K562 (cell line): ENCODE results near the gene GAB4.

Experiments used
- CC2D1A ChIP-seq: fragments of 450-650 bp; IDR thresholded peaks from 2 replicates; pipeline ENCODE4 v1.6.1; 2017; ENCODE audit warnings: mild to moderate bottlenecking
- CTCF ChIP-seq, 3 experiments: IDR thresholded peaks in 2 of 3; conservative IDR thresholded peaks in 1 of 3; 2 replicates each; pipeline ENCODE4 v1.5.1; 2011 to 2012; ENCODE audit warnings: low read length in 3 of 3, mild to moderate bottlenecking in 3 of 3, control low read depth in 2 of 3, improper control_type of control experiment in 1 of 3, inconsistent platforms in 1 of 3, low read depth in 1 of 3, mixed read lengths in 1 of 3, moderate library complexity in 1 of 3; ENCODE audit not compliant: insufficient read depth in 2 of 3
- HMG20A ChIP-seq: fragments of 450-650 bp; formaldehyde crosslinking; conservative IDR thresholded peaks from 2 replicates; pipeline ENCODE4 v1.4.0; 2020; ENCODE audit warnings: mild to moderate bottlenecking, mixed read lengths
- MAFF ChIP-seq: IDR thresholded peaks from 2 replicates; pipeline ENCODE4 v1.6.1; 2012; ENCODE audit warnings: low read length, improper control_type of control experiment
- PATZ1 ChIP-seq: fragments of 250-450 bp; sonication (Bioruptor Pico); IDR thresholded peaks from 2 replicates; pipeline ENCODE4 v1.5.0; 2020; ENCODE audit warnings: mild to moderate bottlenecking, borderline replicate concordance
- ZNF586 ChIP-seq: fragments of 450-650 bp; formaldehyde crosslinking; conservative IDR thresholded peaks from 2 replicates; pipeline ENCODE4 v1.4.0; 2020; ENCODE audit warnings: mild to moderate bottlenecking, moderate library complexity

GRCh38 chr22:16973591-16974297 lies 34.3 kb downstream of the GAB4 start:
- TF ChIP-seq CTCF (IDR thresholded peaks at IDR 0.05 in 2 of 3, conservative IDR thresholded peaks at IDR 0.05 in 1 of 3; ENCODE audit: insufficient read depth in 2 of 3, low read depth in 1 of 3, low read length in 3 of 3) (no peak), ZNF586 (CRISPR knock-in tag) (no peak), HMG20A (CRISPR knock-in tag) (no peak), MAFF (no peak), PATZ1 (CRISPR knock-in tag) (no peak), CC2D1A (no peak)
